Measurements from ENCODE around the gene C1orf167. TPM values are rescaled to one million over a fixed set of nuclear protein-coding genes. Genes with fewer than 3 reads are reported as not detected.

Gene C1orf167
- total RNA-seq, 1 experiment from 2014 or later: not detected

DNA sequence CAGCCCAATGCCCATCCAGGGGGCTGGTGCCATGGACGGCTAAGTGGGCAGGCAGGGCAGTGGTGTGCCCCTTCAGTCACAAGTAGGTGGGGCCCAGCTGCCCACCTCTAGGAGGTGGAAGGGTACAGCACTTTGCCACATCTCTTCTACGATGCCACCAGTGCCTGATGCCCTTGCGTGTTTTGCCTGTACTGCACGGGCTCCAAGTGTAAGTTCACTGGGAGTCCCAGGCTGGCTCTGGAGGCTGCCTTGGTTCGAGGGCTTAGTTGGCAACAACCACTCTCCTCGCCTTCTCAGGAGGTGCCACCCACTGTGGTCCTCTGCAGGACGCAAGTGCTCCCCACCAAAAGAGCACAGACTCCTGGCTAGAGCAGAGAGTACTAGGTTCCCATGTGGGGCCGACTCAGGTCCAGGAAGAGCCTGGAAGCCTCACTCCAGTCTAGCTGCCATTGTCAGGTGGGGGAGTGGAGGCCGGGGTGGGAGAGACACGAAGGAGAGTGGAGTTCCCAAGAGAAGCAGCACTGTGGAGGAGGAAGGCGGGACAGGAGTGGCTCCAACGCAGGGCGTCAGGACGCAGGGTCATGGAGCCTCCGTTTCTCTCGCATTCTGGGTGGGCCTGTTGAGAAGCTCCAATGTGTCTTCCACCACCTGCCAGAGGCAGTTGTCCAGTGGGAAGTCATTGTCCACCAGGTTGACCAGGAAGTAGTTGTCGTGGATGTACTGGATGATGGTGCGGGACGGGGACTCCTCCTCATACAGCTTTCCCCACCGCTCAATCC, 28.3 kb downstream of the C1orf167 start:
- Mint-ChIP-seq H3K27me3 (ENCODE audit: insufficient read depth, unreplicated experiment) (no peaks in the 10 kb centered on the region), H3K9me3 (ENCODE audit: unreplicated experiment) (no peaks in the 10 kb centered on the region), H3K36me3 (ENCODE audit: insufficient read depth, unreplicated experiment) (peaks cover 20% of the 10 kb centered on the region), H3K4me1 (ENCODE audit: insufficient read depth, unreplicated experiment) (peaks cover 20% of the 10 kb centered on the region), H3K4me3 (ENCODE audit: unreplicated experiment) (peak overlapping the region; percentile 53), H3K27ac (ENCODE audit: low read depth, unreplicated experiment) (peak overlapping the region; percentile 96)
- no peak for DNase-seq (ENCODE audit: unreplicated experiment)
- TSS peak; percentile 38 for BruUV-seq (replicated peaks)
- ChIA-PET CTCF (no interaction called here), POLR2A (interaction anchor here (0.6 to 8.7 kb wide), 5 partner anchors 9 to 83 kb away, joined by 3 to 87 read pairs (median 8); partner anchors contain the start of genes AGTRAP, CLCN6 and MTHFR)
- TF ChIP-seq, protein P1, sequence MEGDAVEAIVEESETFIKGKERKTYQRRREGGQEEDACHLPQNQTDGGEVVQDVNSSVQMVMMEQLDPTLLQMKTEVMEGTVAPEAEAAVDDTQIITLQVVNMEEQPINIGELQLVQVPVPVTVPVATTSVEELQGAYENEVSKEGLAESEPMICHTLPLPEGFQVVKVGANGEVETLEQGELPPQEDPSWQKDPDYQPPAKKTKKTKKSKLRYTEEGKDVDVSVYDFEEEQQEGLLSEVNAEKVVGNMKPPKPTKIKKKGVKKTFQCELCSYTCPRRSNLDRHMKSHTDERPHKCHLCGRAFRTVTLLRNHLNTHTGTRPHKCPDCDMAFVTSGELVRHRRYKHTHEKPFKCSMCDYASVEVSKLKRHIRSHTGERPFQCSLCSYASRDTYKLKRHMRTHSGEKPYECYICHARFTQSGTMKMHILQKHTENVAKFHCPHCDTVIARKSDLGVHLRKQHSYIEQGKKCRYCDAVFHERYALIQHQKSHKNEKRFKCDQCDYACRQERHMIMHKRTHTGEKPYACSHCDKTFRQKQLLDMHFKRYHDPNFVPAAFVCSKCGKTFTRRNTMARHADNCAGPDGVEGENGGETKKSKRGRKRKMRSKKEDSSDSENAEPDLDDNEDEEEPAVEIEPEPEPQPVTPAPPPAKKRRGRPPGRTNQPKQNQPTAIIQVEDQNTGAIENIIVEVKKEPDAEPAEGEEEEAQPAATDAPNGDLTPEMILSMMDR (IDR thresholded peaks at IDR 0.05; ENCODE audit: unreplicated experiment): no peak
- intact Hi-C loops (cut with micrococcal nuclease): loop anchor here (2.0 kb wide), 1 partner anchor 15 kb away; the partner anchor contains the start of gene MTHFR

DNA sequence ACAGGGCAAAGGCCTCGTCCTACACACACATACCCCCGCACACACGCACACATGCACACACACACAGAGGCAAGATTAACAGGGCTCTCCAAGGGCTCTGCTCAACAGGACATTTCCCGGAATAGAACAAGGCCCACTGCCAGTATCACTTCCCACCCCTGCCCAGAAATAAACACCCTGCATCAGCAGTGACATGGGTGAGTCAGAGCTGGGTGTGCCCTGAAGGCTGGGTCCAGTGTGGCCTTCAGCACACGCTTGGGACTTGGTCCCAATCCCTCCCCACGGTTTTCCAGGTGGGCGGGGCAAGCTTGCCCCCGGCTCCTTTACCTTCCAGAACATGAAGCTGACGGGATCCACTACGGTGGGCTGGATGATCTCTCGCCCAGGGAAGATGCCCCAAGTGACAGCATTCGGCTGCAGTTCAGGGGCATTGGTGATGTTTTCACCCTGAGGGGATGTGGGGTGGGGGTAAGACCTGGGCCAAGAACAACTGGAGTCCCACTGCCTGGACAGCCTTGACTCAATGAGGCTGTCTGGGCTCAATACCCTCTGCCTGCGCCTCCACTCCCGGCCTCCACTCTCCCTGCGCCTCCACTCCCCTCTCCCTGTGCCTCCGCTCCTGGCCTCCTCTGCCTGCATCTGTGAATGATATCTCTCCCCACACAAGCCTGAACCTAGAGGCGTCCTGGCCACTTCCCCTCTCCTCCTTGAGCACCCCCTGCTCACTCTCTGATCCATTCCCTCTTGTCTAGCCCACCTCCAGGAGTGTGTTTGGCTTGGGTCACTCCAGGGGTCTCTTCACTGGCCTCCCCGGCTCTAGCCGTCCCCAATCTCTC, 29.1 kb downstream of the C1orf167 start:
- DNase-seq (ENCODE audit: unreplicated experiment): peak; percentile 97
- peaks cover 20% of the 10 kb centered on the region for H3K4me1 Mint-ChIP-seq (ENCODE audit: insufficient read depth, unreplicated experiment)
- TF ChIP-seq, protein P1 (IDR thresholded peaks at IDR 0.05; ENCODE audit: unreplicated experiment): no peak
- peak overlapping the region; percentile 53 for H3K4me3 Mint-ChIP-seq (ENCODE audit: unreplicated experiment)
- POLR2A ChIA-PET: interaction anchor here (0.6 to 8.7 kb wide), 8 partner anchors 10 to 997 kb away, joined by 3 to 87 read pairs (median 3); partner anchors contain the start of genes AGTRAP, CLCN6 and MTHFR
- CTCF ChIA-PET: no interaction called here
- no TSS peak for BruUV-seq (replicated peaks)
- peak overlapping the region; percentile 96 for H3K27ac Mint-ChIP-seq (ENCODE audit: low read depth, unreplicated experiment)
- H3K27me3 Mint-ChIP-seq (ENCODE audit: insufficient read depth, unreplicated experiment): no peaks in the 10 kb centered on the region
- H3K36me3 Mint-ChIP-seq (ENCODE audit: insufficient read depth, unreplicated experiment): peaks cover 24% of the 10 kb centered on the region
- intact Hi-C loops (cut with micrococcal nuclease): loop anchor here (2.0 kb wide), 1 partner anchor 14 kb away; the partner anchor contains the start of gene MTHFR
- no peaks in the 10 kb centered on the region for H3K9me3 Mint-ChIP-seq (ENCODE audit: unreplicated experiment)

DNA sequence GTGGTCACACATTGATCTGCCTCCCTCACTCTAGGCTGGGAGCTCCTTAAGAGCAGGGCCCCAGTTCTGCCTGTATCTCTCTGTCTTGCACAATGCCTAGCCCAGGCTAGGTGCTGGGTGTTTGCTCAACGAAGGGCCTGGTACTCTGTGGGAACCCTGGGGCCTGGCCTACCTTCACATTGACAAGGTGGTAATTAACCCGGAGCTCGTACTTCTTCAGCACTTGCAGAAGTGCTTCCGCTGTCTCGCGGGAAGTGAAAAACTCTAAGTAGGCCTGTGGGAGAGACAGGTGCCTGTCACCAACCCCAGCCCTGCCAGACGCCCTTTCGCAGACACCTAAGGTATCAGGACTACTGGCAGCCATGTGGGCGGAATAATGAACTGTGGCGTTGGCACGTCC, 30.1 kb downstream of the C1orf167 start:
- Mint-ChIP-seq H3K27ac (ENCODE audit: low read depth, unreplicated experiment) (peak overlapping the region; percentile 96), H3K27me3 (ENCODE audit: insufficient read depth, unreplicated experiment) (no peaks in the 10 kb centered on the region), H3K4me3 (ENCODE audit: unreplicated experiment) (no peak overlapping the region), H3K36me3 (ENCODE audit: insufficient read depth, unreplicated experiment) (peaks cover 24% of the 10 kb centered on the region), H3K9me3 (ENCODE audit: unreplicated experiment) (no peaks in the 10 kb centered on the region), H3K4me1 (ENCODE audit: insufficient read depth, unreplicated experiment) (peaks cover 20% of the 10 kb centered on the region)
- intact Hi-C loops (cut with micrococcal nuclease): no loop called here
- TF ChIP-seq, protein P1 (IDR thresholded peaks at IDR 0.05; ENCODE audit: unreplicated experiment): no peak
- no TSS peak for BruUV-seq (replicated peaks)
- ChIA-PET POLR2A (interaction anchor here (0.6 to 8.7 kb wide), 5 partner anchors 11 to 188 kb away, joined by 3 to 87 read pairs (median 3); partner anchors contain the start of genes AGTRAP, CLCN6 and MTHFR), CTCF (no interaction called here)
- DNase-seq (ENCODE audit: unreplicated experiment): peak; percentile 25

DNA sequence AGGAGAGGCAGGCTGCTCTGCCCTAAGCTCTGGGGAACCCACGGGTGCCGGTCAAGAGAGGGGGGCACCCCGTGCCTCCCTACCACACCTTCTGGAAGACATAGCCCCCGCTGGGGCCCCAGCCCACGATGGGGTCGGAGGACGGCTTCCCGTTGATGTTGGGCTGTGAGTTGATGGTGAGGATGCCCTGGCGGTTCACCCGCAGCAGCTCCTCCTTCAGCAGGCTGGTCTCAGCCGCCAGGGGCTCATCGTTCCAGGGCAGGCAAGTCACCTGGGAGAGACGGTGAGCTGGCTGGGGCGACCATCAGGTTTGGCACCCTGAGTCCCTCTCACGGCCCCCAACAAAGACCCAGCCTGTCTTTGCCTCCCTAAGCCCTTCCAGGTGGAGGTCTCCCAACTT, 31.8 kb downstream of the C1orf167 start:
- ChIA-PET POLR2A (interaction anchor here (1.3 to 2.6 kb wide), 2 partner anchors 13 to 57 kb away, joined by 5 to 9 read pairs; partner anchors contain the start of gene CLCN6), CTCF (no interaction called here)
- peaks cover 30% of the 10 kb centered on the region for H3K36me3 Mint-ChIP-seq (ENCODE audit: insufficient read depth, unreplicated experiment)
- no peaks in the 10 kb centered on the region for H3K9me3 Mint-ChIP-seq (ENCODE audit: unreplicated experiment)
- H3K4me1 Mint-ChIP-seq (ENCODE audit: insufficient read depth, unreplicated experiment): peaks cover 20% of the 10 kb centered on the region
- no peaks in the 10 kb centered on the region for H3K27me3 Mint-ChIP-seq (ENCODE audit: insufficient read depth, unreplicated experiment)
- H3K27ac Mint-ChIP-seq (ENCODE audit: low read depth, unreplicated experiment): no peak overlapping the region
- DNase-seq (ENCODE audit: unreplicated experiment): no peak
- H3K4me3 Mint-ChIP-seq (ENCODE audit: unreplicated experiment): no peak overlapping the region
- intact Hi-C loops (cut with micrococcal nuclease): no loop called here
- TF ChIP-seq, protein P1 (IDR thresholded peaks at IDR 0.05; ENCODE audit: unreplicated experiment): no peak
- no TSS peak for BruUV-seq (replicated peaks)

All from MCF 10A (cell line).